NCI-H345 treated with DMSO at 0.1 percent for 48 hours (cell line): Measurements from ENCODE around the gene MACROD2.
"Not testable (repeated sequence)": the region's sequence is repeated elsewhere in the genome, so short reads cannot be mapped to it uniquely, and the experiment has no call there.

Source experiments
- DNase-seq: peaks from one replicate; lab custom pipeline; 2025; ENCODE audit not compliant: unreplicated experiment; lab: John Stamatoyannopoulos, UW

Gene MACROD2

DNA sequence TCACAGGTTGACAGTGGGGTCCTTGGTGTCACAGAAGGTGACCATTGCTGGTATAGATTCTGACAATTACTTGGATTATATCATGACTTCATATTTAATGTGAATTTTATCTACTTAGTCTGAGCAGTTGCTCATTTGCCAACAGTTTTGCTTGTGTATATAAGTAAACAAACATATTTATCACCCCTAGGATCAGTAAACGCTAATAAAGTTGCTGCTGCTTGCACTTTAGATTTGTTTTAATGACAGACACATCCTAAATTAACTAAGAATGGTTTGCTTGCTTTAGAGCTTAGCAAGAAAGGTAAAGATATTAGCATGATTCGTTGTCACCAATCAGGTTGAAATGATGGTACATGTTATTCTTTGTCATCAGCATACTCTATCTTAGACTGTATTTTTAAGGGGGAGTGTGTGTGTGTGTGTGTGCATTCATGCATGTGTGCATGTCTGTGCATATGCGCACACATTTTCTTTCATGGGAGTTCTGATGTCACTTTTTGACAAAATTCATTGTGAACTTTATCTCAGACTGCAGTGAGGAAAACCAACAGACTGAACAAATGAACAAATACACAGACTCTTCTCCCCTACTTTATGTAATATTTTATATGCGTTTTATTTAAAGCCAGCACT, 1124.7 kb downstream of the MACROD2 start:
- DNase-seq: no peak

DNA sequence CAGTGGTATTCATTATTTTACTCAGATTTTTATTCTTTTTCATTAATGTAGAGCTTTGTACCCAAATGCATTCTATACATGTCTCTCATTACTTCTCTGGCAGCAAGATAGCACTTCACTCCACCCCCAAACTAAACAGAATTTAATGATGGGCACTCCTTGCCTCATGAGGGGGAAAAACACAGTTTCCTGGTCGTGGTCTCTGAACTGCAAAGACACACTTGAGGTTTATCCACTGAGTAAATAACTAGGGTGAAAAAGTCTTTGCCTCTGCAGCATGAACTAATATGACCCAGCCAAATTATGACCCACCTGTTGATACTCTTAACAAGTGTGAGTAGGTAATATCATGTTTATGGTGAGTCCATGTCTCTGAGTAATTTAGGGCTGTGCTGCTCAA, 1127.3 kb downstream of the MACROD2 start:
- no peak for DNase-seq

DNA sequence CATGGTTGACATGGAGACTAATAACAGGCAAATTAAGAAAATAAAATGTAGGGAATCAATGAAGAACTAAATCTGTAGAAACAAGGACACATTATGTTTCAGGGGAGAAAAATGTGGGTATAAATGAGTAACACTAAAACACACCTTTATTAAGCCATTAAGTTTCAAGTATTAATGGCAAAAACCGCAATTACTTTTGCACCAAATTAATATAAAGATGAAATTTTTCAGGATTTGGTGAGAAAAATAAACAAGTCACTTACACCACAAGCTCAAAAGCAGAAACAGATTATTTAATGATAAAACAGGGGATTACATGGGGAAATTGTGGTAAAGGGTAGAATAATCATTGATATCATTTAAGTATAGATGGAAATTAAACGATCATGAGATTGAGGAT, 1135.9 kb downstream of the MACROD2 start:
- no peak for DNase-seq

DNA sequence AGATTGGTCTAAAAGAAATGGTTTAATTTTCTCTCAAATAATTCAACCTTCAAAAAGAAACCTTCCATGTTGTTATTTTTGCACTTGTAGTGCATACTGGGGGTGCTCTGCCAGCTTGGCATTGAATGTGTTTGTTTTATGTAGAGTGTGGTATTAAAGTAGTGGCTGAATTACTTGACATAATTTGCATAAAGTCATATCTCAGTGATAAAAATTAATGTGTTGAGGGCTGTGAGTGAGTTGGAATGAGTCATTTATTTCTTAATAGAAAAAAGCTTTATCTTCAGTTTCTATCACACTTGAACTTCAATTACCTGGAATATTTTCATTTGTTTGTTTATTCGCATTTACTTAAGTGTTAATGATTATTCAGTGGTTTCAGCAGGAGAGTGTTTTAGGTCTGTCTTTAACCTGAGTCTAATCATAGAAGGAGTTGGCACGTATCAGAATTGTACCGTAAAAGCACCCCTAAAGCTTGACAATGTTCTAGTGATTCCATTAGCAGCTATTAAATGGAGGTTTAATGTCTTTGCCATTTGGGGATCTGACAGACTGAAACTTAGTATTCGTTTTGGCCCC, 1143.3 kb downstream of the MACROD2 start:
- DNase-seq: no peak

DNA sequence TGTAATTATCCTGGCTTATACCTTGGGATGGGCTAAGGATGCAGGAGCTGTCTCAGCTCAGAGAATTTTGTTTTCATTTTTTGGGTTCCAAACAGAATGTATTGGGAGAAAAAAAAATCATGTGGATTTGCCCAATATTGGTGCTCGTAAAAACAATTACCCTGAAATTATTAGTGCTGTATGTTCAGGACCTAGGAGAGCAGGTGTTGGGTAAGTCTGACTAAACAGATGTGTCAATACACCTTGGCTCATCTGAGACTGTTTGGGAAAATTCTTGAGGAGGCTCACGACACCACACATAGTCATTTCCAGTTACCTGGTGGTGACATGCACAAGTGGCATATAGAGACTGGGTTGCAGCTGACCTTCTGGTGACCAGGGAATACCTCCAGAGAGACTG, 1144.2 kb downstream of the MACROD2 start:
- DNase-seq: no peak

DNA sequence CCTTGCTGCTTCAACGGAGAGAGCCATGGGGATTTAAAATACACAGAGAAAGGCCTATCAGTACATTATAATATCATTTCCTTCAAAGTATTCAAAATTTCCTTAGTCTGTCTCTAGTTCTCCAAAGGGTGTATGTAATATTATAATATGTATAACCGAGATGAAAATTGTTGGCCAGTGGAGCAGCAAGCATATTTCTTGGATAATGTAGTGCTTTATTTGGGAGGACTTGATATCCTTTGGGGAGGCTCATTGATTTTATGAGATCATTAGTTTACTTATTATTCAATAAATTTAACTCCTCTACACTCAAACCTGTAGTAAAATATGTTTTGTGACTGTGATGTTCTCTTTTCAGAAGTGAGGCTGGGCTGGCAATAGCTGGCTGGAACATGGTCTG, 1145.0 kb downstream of the MACROD2 start:
- DNase-seq: no peak

DNA sequence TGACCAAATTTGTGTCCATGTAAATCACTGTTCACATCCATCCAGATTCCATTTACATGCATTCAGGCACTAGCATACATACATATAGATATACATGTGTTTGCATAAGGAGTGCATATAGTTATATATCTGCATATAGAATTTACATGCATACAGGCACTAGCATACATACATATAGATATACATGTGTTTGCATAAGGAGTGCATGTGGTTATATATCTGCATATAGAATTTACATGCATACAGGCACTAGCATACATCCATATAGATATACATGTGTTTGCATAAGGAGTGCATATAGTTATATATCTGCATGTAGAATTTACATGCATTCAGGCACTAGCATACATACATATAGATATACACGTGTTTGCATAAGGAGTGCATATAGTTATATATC, 1145.6 kb downstream of the MACROD2 start:
- not testable (repeated sequence) for DNase-seq

DNA sequence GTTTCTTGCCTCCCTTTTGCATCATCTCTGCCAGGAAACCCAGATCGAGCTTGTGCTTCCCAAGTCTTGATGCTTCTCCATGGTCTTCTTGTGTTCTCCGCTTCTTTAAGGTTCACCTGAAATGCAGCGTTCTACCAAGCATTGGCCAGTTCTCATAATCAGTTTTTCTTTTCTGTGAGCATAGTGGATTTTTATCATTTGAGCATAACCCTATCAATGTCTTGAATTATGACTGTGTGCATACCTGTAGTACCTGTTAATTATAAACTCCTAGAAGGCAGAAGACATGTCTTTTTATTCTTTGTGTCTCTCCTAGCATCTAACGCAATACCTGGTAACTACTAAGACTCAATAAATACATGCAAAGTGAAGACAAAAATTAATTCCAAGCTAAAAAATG, 1146.5 kb downstream of the MACROD2 start:
- DNase-seq: no peak

DNA sequence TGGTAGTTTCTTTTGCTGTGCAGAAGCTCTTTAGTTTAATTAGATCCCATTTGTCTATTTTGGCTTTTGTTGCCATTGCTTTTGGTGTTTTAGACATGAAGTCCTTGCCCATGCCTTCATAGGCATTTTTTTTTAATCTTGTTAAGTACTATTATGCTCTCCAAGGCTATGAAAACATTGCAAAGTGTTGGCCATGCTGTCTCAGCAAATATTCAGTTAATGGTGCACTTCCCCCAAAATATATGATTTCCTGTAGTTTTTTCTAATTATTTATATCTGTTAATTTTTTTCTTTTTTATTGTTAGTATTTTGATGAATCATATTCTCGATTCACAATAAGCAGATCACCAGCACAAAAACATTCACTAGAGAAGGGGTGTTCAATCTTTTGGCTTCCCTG, 1148.2 kb downstream of the MACROD2 start:
- no peak for DNase-seq

DNA sequence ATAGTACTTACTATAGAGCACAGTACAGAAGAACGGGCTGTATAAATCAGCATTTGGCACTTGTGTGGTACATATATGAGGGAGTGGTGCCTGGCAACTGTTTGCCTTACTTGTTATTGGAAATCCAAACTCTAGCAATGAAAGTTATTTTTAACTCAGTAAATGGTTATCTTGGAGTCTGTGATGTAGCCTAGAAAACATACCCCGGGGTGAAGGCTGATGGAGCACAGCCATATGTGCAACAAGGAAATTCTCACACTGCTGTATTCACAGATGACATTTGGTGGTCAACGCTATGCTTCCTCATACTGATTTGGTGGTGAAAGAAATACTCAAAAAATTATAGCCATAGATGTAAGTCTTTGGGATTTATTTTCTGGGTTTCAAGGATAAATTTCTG, 1149.6 kb downstream of the MACROD2 start:
- no peak for DNase-seq

DNA sequence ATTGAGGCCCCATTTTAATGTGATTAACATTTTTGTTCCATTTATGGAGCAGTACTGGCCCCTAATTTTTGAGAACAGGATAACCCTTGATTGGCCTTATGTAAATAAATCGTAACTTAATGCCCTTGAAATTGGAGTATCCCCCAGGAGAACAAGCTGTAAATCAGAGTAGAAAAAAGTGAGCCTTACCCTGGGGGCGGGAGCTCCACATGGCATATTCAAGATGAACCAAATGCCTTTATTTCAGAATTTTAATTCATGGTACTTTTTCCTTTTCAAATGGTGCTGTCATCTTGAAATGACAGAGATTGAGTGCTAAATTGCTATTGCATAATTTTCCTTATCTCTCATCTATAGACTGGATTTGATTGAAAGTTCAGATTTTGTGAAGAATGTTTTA, 1151.6 kb downstream of the MACROD2 start:
- DNase-seq: no peak

DNA sequence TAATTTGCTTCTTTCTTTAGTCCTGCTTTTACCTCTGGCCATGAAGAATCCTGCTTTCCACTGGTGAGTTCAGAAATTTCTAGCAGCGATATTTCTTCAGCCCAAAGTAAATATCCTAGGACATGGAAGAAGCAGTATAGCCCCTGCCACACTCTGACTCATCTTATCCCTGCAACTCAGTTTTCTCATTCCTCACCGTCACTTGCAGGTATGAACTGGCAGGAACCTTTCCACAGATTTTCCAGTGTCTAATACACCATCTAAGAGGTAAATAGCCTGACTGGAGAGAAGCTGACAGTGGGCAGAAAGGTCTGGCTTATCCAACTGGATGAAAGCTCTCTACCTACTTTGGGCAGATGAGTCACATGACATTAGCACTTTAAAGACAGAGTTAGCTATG, 1158.8 kb downstream of the MACROD2 start:
- no peak for DNase-seq

DNA sequence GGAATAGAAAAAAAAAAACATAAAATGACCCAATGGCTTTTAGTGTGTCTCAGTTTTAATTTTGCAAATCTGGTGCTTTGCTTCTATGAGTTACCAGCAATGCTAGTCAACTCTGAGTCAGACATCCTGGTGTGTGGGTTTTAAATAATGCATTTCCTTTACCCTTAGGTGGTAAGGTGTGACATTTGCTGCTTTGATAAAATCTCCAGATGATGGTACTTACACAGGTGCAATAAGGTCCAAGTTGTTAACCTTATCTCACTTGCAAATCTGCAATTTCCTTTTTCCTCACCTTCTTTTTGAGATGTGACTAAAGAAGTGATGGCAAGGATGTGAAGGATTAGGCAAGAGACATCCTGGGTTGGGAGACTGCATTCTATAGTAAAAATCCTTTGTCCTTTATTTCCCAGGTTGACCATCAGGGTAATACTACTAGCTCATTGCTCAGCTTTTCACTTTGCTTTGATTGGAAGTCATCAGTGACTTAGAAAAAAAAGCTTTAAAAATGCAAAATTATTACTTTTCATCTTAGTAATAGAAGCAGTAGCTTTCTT, 1160.6 kb downstream of the MACROD2 start:
- DNase-seq: no peak

DNA sequence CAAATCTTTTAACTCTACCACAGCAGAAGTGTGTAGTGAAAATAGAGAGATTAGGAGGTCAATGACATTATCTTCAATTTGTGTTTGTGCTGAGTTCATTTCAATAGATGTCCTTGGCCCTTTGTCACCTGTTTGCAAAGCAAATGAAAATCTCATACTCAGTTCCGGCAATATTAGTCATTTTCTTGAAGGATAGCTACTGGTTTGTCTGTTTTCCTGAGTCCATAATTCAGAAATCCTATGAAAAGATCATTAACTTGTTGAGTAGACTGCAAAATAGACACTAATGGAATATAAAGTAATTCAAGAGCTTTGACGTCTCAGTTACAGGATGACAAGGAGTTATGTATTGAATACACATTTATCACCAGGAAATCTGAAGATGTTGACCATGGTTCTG, 1163.2 kb downstream of the MACROD2 start:
- DNase-seq: no peak

DNA sequence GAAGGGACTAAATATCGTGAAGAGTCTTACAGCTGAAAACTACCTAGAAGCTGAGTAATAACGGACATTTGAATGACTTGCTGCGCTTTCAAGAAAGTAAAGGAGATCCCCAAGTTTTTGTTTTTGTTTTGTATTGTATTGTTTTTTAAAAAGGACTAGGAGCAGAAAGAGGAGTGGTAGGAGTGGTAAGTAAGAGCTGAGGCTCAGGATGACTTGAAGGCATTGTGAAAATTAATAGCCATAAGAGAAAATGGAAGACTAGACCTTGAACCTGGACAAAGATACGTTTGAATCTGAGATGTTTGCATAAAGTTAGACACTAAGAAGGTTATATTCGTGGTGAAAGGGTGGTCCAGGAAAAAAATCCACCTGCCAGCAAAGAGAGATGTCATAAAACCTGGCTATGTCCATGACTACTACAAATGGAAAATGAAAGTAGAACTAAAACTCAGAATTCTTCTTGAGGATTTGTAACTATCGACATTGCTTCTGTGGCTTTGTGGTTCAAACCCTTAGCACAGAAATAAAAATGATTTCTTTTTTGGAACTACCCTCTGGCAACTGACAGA, 1166.8 kb downstream of the MACROD2 start:
- no peak for DNase-seq

DNA sequence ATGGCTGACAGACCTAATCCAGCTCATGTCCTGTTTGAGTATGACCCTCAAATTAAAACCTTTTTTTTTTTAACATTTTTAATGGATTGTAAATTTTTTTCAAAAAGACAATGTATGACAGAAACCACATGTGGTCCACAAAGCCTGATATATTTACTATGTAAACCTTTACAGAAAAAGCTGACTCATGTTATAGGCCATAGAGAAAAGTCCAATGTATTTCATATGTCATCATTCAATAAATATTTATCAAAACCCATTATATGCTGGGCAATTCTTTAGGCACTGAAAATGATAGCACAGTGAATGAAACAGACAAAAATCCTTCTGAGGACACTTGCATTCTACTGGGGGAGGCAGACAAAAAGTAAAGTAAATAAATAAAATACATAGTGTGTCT, 1168.3 kb downstream of the MACROD2 start:
- DNase-seq: no peak

DNA sequence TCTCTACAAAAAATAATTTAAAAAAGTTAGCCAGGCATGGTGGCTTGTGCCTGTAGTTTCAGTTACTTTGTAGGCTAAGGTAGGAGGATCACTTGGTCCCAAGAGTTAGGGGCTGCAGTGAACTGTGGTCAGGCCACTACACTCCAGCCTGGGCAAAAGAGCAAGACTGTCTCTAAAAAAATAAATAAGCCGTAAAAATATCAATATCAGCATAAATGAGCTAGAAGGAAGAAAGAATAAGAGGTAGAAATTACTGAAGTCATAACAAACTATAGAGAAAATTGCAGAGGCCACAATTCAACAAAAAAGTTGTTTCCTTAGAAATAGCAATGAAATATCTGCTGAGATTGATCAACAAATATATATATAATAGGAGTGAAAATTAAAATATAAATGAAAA, 1169.4 kb downstream of the MACROD2 start:
- no peak for DNase-seq

DNA sequence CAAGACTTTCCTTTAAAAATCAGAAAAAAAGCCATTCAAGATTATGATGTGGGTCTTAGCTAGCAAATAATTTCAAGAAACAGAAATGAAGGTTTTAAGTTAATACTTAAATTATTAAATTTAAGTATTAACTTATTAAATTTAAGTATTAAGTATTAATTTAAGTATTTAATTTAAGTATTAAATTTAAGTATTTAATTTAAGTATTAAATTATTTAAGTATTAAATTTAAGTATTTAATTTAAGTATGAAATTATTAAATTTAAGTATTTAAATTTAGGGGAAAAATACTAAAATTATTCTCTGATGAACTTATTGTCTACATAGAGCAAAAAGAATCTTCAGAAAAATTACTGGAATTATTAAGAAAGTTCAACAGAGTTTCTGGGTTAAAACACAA, 1171.4 kb downstream of the MACROD2 start:
- DNase-seq: no peak

DNA sequence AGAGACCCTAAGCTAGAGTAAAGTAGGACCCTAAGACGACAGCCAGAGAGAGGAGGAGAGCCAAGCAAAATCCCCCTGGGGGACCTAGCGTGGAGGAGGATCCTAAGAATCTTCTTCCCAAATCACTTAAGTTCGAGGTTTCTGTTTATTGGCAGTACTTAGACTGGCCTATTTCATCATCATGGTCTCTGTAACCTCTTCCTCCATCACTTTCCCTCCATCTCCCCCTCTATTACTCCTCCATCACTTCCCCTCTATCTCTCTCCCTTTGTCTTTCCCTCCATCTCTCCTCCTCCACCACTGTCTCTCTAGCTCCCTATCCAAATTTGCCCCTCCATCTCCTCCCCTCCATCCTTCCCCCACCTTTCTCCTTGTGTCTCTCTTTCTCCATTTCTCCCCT, 1175.7 kb downstream of the MACROD2 start:
- DNase-seq: no peak

DNA sequence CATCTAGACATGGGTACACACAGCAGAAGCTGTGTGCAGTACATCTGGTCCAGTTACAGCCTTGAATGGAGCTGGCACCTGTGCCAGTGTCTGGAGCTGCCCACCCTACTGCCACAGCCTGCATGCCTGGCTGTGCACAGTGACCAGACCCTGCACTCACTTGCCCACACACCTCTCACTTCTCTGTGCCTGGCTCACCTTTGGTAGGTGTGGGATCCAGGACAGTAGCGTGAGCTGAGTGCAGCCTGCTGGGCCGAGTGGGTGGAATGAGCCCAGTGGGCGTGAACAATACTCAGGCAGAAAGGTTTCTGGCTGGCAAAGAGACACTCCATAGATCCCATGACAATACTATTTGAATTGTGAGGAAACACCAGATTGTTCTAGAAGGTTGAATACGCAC, 1181.6 kb downstream of the MACROD2 start:
- no peak for DNase-seq

DNA sequence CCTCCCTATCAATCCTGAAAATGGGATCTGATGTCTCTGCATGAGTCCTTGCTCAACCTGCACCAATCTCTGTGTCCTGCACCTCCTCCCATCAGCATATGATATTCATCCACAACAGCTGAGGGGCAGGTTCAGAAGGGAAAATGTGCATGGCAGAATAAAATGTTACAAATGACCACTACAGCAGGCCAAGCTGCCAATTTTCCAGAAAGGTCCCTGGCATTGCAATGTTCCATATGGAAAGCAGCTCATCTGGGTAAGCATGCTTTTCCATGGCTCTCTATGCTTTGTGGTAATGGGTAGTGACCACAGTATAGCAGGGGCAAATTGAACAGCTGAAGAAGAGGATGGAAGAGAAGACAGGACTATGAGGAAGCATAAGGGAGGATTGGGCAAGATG, 1183.3 kb downstream of the MACROD2 start:
- DNase-seq: no peak

DNA sequence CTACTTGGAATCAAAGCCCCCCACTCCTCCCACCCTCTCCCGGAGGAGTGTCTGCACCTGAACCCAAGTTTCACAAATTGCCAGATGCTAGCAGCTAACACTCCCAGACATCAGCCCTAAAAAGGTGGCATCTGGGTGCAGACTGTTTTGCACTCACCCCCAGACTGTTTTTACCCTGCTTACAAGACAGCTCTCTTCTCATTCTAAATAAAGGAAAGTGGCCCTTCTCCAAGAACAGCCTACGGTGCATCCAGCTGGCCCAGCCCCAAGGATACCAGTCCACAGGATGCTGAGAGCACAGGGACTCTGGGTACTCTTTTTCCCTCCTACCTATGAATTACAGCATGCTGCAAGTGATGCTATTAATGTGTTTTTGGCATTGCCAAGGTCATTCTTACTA, 1184.1 kb downstream of the MACROD2 start:
- DNase-seq: no peak

DNA sequence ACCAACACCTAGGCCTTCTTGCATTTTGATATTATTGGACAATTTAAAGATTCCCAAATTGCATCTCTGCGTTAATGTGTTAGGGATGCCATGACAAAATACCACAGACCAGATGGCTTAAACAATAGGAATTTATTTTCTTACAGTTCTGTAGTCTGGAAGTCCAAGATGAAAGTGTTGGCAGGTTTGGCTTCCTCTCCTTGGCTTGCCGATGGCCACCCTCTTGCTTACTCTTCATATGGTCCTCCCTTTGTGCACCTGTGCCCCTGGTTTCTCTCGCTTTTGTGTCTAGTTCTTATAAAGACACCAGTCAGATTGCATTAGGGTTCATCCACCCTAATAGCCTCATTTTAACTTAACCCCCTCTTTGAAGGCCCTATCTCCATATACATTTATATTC, 1184.5 kb downstream of the MACROD2 start:
- no peak for DNase-seq
